Liver (tissue), 9 donors: ENCODE results near the gene PPP2R3A. TPM values are rescaled to one million over a fixed set of nuclear protein-coding genes. Genes with fewer than 3 reads are reported as not detected.

Experiments
- DNase-seq: peaks from one replicate; pipeline ENCODE4 v3.0.0-alpha.2; 2017; ENCODE audit warnings: low spot score
- H3K27ac ChIP-seq, 2 donors: one replicate each; pipeline ENCODE4 v1.7.0; 2013; ENCODE audit warnings: inconsistent platforms in 2 of 2, low read length in 2 of 2, control low read depth in 1 of 2, low read depth in 1 of 2, mild to moderate bottlenecking in 1 of 2
- H3K27me3 ChIP-seq, 4 donors: one replicate each; pipeline versions ENCODE4 v1.6.1 to v1.7.0; 2013; ENCODE audit warnings: low read length in 3 of 4, inconsistent platforms in 1 of 4, mild to moderate bottlenecking in 1 of 4, moderate library complexity in 1 of 4; ENCODE audit not compliant: control insufficient read depth in 4 of 4, insufficient read depth in 4 of 4
- H3K36me3 ChIP-seq, 4 donors: one replicate each; pipeline versions ENCODE4 v1.6.1 to v1.7.0; 2013; ENCODE audit warnings: low read length in 3 of 4, mild to moderate bottlenecking in 3 of 4, low read depth in 1 of 4, moderate library complexity in 1 of 4; ENCODE audit not compliant: control insufficient read depth in 4 of 4, insufficient read depth in 3 of 4
- H3K4me1 ChIP-seq, 4 donors: one replicate each; pipeline versions ENCODE4 v1.6.1 to v1.7.0; 2013; ENCODE audit warnings: low read length in 3 of 4, mild to moderate bottlenecking in 3 of 4, moderate library complexity in 1 of 4; ENCODE audit not compliant: control insufficient read depth in 4 of 4, insufficient read depth in 4 of 4
- H3K4me3 ChIP-seq, 3 donors: one replicate each; pipeline versions ENCODE4 v1.6.1 to v1.7.0; 2013; ENCODE audit warnings: low read length in 3 of 3, control low read depth in 1 of 3, low read depth in 1 of 3, mild to moderate bottlenecking in 1 of 3
- H3K9ac ChIP-seq, 2 donors: one replicate each; pipeline ENCODE4 v1.7.0; 2013; ENCODE audit warnings: low read length in 2 of 2, mild to moderate bottlenecking in 2 of 2, moderate library complexity in 2 of 2, control low read depth in 1 of 2, low read depth in 1 of 2
- H3K9me3 ChIP-seq, 4 donors: one replicate each; pipeline versions ENCODE4 v1.6.1 to v1.7.0; 2013; ENCODE audit warnings: low read length in 3 of 4; ENCODE audit not compliant: control insufficient read depth in 4 of 4
- ATF3 ChIP-seq: IDR thresholded peaks from 2 replicates; pipeline ENCODE4 v1.6.1; 2016; ENCODE audit warnings: antibody characterized with exemption
- CTCF ChIP-seq: fragments of 150-350 bp; IDR thresholded peaks from 2 replicates; pipeline ENCODE4 v1.5.1; 2017; ENCODE audit warnings: improper control_type of control experiment, low read depth, low read length; ENCODE audit not compliant: missing input control
- FOXA1 ChIP-seq: IDR thresholded peaks from 2 replicates; pipeline ENCODE4 v1.6.1; 2016; ENCODE audit warnings: antibody characterized with exemption
- GABPA ChIP-seq, 2 donors: IDR thresholded peaks in 1 of 2; conservative IDR thresholded peaks in 1 of 2; 2 replicates each; pipeline ENCODE4 v1.6.1; 2016; ENCODE audit warnings: antibody characterized with exemption in 2 of 2, mild to moderate bottlenecking in 1 of 2, moderate library complexity in 1 of 2
- HNF4A ChIP-seq, 2 donors: conservative IDR thresholded peaks; 2 replicates each; pipeline ENCODE4 v1.6.1; 2016; ENCODE audit warnings: antibody characterized with exemption in 2 of 2, mild to moderate bottlenecking in 2 of 2
- HNF4G ChIP-seq: IDR thresholded peaks from 2 replicates; pipeline ENCODE4 v1.6.1; 2016; ENCODE audit warnings: antibody characterized with exemption
- JUND ChIP-seq, 2 donors: IDR thresholded peaks; 2 replicates each; pipeline ENCODE4 v1.6.1; 2016; ENCODE audit warnings: antibody characterized with exemption in 2 of 2
- MAX ChIP-seq: IDR thresholded peaks from 2 replicates; pipeline ENCODE4 v1.6.1; 2016; ENCODE audit warnings: antibody characterized with exemption
- NR2F2 ChIP-seq: IDR thresholded peaks from 2 replicates; pipeline ENCODE4 v1.6.1; 2016; ENCODE audit warnings: antibody characterized with exemption
- RAD21 ChIP-seq, 2 donors: IDR thresholded peaks; 2 replicates each; pipeline ENCODE4 v1.6.1; 2016; ENCODE audit warnings: antibody characterized with exemption in 2 of 2, mild to moderate bottlenecking in 2 of 2
- RXRA ChIP-seq, 2 donors: IDR thresholded peaks; 2 replicates each; pipeline ENCODE4 v1.6.1; 2017 to 2018; ENCODE audit warnings: antibody characterized with exemption in 2 of 2, mild to moderate bottlenecking in 1 of 2
- SP1 ChIP-seq: IDR thresholded peaks from 2 replicates; pipeline ENCODE4 v1.6.1; 2018; ENCODE audit warnings: antibody characterized with exemption, mild to moderate bottlenecking
- YY1 ChIP-seq: IDR thresholded peaks from 2 replicates; pipeline ENCODE4 v1.6.1; 2016; ENCODE audit warnings: antibody characterized with exemption, mild to moderate bottlenecking
- WGBS: extraction: QIAGEN DNeasy Blood & Tissue Kit; methylation state at CpG from one replicate; pipeline ENCODE4 v1.1.7; 2013; 5-methylcytosine and 5-hydroxymethylcytosine counted together
- polyA plus RNA-seq, 2 donors: library from polyadenylated mRNA; stranded (reverse) in 1 of 2; unstranded in 1 of 2; fragments of 200-250 nt in 1 of 2; fragments of >200 nt in 1 of 2; fragmentation: Nextera tagmentation in 1 of 2; extraction: Ambion mirVana in 1 of 2; gene quantifications; one replicate each; pipeline versions ENCODE4 v1.2.1 to v1.2.3, GENCODE V29; 2013 to 2015
- total RNA-seq, 2 donors: library from RNA; depleted of rRNA; stranded (reverse); fragments of >200 nt; gene quantifications; one replicate each; pipeline ENCODE4 v1.2.3, GENCODE V29; 2014
- donor health status: healthy.
- donor health status: healthy.
- donor health status: healthy.
- donor health status: healthy.
- donor health status: healthy.

Gene PPP2R3A
- total and polyA plus RNA-seq, 4 donors = 0.54 to 3.3 (median 1.6) TPM

- H3K27ac ChIP-seq = no peak overlapping the region
- no peaks in the 10 kb centered on the region for H3K27me3 ChIP-seq
- H3K4me3 ChIP-seq = no peak overlapping the region
- H3K9ac ChIP-seq = no peak overlapping the region
- H3K36me3 ChIP-seq = no peaks in the 10 kb centered on the region
- H3K4me1 ChIP-seq = no peaks in the 10 kb centered on the region
- DNase-seq = no peak
- H3K9me3 ChIP-seq = no peaks in the 10 kb centered on the region
- TF ChIP-seq RAD21 (IDR thresholded peaks at IDR 0.05) = no peak
- TF ChIP-seq GABPA (IDR thresholded peaks at IDR 0.05 in 1 of 2, conservative IDR thresholded peaks at IDR 0.05 in 1 of 2) = no peak
- TF ChIP-seq RXRA (IDR thresholded peaks at IDR 0.05) = no peak
- TF ChIP-seq HNF4G = no peak
- TF ChIP-seq YY1 = no peak
These were observed 9.5 kb downstream of the PPP2R3A start for GRCh38 chr3:135975053-135975452.

GRCh38 chr3:135975536-135975935 lies 10.0 kb downstream of the PPP2R3A start:
- Histone ChIP-seq H3K27ac (no peak overlapping the region), H3K27me3 (no peaks in the 10 kb centered on the region), H3K4me3 (no peak overlapping the region), H3K9me3 (no peaks in the 10 kb centered on the region), H3K4me1 (no peaks in the 10 kb centered on the region), H3K9ac (no peak overlapping the region), H3K36me3 (no peaks in the 10 kb centered on the region)
- no peak for DNase-seq
- TF ChIP-seq FOXA1 (no peak), ATF3 (no peak)
- WGBS = 76% methylated on average over 2 of the region's 2 CpGs

GRCh38 chr3:135980343-135980742 lies 14.8 kb downstream of the PPP2R3A start:
- TF ChIP-seq MAX (no peak), FOXA1 (no peak), NR2F2 (no peak), SP1 (no peak), CTCF (no peak), RXRA (IDR thresholded peaks at IDR 0.05) (no peak), HNF4G (no peak), YY1 (no peak), JUND (IDR thresholded peaks at IDR 0.05) (no peak), HNF4A (conservative IDR thresholded peaks at IDR 0.05) (no peak)
- H3K27ac ChIP-seq = no peak overlapping the region
- no peak overlapping the region for H3K9ac ChIP-seq
- no peaks in the 10 kb centered on the region for H3K27me3 ChIP-seq
- no peak overlapping the region for H3K4me3 ChIP-seq
- no peak for DNase-seq
- WGBS = 83% methylated on average over 2 of the region's 2 CpGs
- no peaks in the 10 kb centered on the region for H3K9me3 ChIP-seq
- H3K4me1 ChIP-seq = no peaks in the 10 kb centered on the region
- no peaks in the 10 kb centered on the region for H3K36me3 ChIP-seq
